ENCODE results near the gene B3GALT6.

B3GALT6 gene

DNA sequence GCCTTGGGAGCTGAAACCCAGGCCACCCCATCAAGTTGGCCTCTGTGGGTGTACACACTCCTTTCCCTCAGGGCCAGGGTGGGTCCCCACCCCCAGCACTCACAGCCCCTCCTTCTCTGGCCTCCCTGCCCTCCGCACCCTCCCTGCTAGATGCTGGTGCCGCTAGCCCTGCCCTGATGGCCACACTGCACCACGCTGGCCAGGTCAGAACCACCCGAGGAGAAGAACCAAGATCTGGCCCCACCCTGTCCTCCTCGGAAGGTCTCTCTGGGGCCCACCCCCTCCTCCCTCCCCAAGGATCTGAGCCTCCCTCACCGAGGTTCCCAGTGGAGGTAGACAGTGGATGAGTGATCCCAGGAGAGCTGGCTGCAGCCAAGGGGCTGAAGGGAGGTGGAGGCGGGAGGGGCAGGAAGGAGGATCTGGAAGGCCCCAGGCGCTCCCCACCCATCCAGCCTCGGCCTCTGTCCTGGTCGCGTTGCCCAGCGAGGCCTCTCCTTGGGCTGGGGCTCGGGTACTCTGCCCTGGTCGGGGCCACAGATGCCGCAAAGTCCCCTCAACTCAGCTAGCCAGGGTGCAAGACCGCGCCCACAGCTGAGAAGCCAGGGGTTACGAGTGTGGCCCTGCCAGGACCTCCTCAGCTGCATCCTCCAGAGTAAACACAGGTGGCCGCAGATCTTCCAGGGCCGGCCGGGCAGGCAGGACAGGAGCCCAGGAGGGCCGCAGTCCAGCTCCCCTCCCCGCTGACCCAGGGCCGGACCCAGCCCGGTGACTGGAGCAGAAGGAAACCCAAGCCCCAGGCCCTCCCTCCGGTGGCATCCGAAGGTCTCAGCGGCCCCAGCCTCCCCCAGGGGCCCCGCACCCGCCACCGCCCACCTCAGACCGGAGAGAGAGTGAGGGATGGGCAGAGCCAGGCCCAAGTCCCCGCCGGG, 5.2 kb downstream of the B3GALT6 start:
- ChIA-PET CTCF (interaction anchor here (3.2 kb wide), 1 partner anchor 115 kb away, joined by 13 read pairs; no protein-coding TSS in a partner anchor), POLR2A (interaction anchor here (0.6 to 1.0 kb wide), 2 partner anchors 115 to 162 kb away, joined by 3 to 4 read pairs; partner anchors contain the start of gene CCNL2)
- H3K9me3 ChIP-seq (ENCODE audit: control insufficient read depth, insufficient read depth, low read depth, low read length) = no peaks in the 10 kb centered on the region
- H3K36me3 ChIP-seq (ENCODE audit: control insufficient read depth in 2 of 2, insufficient read depth in 1 of 2, low read length in 2 of 2) = peaks cover 0 to 10% of the 10 kb centered on the region in 2 experiments; a peak in 1 of 3 replicates
- H3K4me3 ChIP-seq (ENCODE audit: low read depth, low read length) = no peak overlapping the region
- H3K27ac ChIP-seq (ENCODE audit: extremely low read depth, low read depth, low read length) = peak overlapping the region; percentile 37; the same call in 1 of the 2 replicates
- no peaks in the 10 kb centered on the region; the same call in 1 of the 2 replicates for H3K4me1 ChIP-seq (ENCODE audit: control insufficient read depth, insufficient read depth, low read length)
- TF ChIP-seq KLF7 (tag by site-specific recombination; IDR thresholded peaks at IDR 0.05; ENCODE audit: borderline replicate concordance) = 0 out of 2 replicates have a peak, but pooled peaks have one; percentile 18
- TF ChIP-seq, protein P1, sequence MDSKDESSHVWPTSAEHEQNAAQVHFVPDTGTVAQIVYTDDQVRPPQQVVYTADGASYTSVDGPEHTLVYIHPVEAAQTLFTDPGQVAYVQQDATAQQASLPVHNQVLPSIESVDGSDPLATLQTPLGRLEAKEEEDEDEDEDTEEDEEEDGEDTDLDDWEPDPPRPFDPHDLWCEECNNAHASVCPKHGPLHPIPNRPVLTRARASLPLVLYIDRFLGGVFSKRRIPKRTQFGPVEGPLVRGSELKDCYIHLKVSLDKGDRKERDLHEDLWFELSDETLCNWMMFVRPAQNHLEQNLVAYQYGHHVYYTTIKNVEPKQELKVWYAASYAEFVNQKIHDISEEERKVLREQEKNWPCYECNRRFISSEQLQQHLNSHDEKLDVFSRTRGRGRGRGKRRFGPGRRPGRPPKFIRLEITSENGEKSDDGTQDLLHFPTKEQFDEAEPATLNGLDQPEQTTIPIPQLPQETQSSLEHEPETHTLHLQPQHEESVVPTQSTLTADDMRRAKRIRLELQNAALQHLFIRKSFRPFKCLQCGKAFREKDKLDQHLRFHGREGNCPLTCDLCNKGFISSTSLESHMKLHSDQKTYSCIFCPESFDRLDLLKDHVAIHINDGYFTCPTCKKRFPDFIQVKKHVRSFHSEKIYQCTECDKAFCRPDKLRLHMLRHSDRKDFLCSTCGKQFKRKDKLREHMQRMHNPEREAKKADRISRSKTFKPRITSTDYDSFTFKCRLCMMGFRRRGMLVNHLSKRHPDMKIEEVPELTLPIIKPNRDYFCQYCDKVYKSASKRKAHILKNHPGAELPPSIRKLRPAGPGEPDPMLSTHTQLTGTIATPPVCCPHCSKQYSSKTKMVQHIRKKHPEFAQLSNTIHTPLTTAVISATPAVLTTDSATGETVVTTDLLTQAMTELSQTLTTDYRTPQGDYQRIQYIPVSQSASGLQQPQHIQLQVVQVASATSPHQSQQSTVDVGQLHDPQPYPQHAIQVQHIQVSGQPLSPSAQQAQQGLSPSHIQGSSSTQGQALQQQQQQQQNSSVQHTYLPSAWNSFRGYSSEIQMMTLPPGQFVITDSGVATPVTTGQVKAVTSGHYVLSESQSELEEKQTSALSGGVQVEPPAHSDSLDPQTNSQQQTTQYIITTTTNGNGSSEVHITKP (tag by site-specific recombination; IDR thresholded peaks at IDR 0.05) = peak; percentile 64
- TF ChIP-seq, protein P2, sequence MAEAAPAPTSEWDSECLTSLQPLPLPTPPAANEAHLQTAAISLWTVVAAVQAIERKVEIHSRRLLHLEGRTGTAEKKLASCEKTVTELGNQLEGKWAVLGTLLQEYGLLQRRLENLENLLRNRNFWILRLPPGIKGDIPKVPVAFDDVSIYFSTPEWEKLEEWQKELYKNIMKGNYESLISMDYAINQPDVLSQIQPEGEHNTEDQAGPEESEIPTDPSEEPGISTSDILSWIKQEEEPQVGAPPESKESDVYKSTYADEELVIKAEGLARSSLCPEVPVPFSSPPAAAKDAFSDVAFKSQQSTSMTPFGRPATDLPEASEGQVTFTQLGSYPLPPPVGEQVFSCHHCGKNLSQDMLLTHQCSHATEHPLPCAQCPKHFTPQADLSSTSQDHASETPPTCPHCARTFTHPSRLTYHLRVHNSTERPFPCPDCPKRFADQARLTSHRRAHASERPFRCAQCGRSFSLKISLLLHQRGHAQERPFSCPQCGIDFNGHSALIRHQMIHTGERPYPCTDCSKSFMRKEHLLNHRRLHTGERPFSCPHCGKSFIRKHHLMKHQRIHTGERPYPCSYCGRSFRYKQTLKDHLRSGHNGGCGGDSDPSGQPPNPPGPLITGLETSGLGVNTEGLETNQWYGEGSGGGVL (tag by site-specific recombination; IDR thresholded peaks at IDR 0.05) = peak; percentile 65
- TF ChIP-seq, protein P3, sequence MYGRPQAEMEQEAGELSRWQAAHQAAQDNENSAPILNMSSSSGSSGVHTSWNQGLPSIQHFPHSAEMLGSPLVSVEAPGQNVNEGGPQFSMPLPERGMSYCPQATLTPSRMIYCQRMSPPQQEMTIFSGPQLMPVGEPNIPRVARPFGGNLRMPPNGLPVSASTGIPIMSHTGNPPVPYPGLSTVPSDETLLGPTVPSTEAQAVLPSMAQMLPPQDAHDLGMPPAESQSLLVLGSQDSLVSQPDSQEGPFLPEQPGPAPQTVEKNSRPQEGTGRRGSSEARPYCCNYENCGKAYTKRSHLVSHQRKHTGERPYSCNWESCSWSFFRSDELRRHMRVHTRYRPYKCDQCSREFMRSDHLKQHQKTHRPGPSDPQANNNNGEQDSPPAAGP (tag by site-specific recombination; IDR thresholded peaks at IDR 0.05) = peak; percentile 93
- peak; percentile 66 for TF ChIP-seq ZFHX2 (tag by site-specific recombination; conservative IDR thresholded peaks at IDR 0.05)
- TF ChIP-seq, protein P4, sequence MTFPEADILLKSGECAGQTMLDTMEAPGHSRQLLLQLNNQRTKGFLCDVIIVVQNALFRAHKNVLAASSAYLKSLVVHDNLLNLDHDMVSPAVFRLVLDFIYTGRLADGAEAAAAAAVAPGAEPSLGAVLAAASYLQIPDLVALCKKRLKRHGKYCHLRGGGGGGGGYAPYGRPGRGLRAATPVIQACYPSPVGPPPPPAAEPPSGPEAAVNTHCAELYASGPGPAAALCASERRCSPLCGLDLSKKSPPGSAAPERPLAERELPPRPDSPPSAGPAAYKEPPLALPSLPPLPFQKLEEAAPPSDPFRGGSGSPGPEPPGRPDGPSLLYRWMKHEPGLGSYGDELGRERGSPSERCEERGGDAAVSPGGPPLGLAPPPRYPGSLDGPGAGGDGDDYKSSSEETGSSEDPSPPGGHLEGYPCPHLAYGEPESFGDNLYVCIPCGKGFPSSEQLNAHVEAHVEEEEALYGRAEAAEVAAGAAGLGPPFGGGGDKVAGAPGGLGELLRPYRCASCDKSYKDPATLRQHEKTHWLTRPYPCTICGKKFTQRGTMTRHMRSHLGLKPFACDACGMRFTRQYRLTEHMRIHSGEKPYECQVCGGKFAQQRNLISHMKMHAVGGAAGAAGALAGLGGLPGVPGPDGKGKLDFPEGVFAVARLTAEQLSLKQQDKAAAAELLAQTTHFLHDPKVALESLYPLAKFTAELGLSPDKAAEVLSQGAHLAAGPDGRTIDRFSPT (tag by site-specific recombination; IDR thresholded peaks at IDR 0.05) = no peak; the same call in 1 of the 2 replicates
- TF ChIP-seq ZNF112 (tag by site-specific recombination; IDR thresholded peaks at IDR 0.05) = no peak
- peak; percentile 76 for TF ChIP-seq GLIS1 (tag by site-specific recombination; IDR thresholded peaks at IDR 0.05)
- TF ChIP-seq, protein P5, sequence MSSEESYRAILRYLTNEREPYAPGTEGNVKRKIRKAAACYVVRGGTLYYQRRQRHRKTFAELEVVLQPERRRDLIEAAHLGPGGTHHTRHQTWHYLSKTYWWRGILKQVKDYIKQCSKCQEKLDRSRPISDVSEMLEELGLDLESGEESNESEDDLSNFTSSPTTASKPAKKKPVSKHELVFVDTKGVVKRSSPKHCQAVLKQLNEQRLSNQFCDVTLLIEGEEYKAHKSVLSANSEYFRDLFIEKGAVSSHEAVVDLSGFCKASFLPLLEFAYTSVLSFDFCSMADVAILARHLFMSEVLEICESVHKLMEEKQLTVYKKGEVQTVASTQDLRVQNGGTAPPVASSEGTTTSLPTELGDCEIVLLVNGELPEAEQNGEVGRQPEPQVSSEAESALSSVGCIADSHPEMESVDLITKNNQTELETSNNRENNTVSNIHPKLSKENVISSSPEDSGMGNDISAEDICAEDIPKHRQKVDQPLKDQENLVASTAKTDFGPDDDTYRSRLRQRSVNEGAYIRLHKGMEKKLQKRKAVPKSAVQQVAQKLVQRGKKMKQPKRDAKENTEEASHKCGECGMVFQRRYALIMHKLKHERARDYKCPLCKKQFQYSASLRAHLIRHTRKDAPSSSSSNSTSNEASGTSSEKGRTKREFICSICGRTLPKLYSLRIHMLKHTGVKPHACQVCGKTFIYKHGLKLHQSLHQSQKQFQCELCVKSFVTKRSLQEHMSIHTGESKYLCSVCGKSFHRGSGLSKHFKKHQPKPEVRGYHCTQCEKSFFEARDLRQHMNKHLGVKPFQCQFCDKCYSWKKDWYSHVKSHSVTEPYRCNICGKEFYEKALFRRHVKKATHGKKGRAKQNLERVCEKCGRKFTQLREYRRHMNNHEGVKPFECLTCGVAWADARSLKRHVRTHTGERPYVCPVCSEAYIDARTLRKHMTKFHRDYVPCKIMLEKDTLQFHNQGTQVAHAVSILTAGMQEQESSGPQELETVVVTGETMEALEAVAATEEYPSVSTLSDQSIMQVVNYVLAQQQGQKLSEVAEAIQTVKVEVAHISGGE (tag by site-specific recombination; conservative IDR thresholded peaks at IDR 0.05; ENCODE audit: low read depth) = no peak
- TF ChIP-seq ZNF138 (tag by site-specific recombination; IDR thresholded peaks at IDR 0.05; ENCODE audit: borderline replicate concordance) = no peak
- peak; percentile 69 for TF ChIP-seq WT1 (tag by site-specific recombination; IDR thresholded peaks at IDR 0.05)
- no peak for TF ChIP-seq ZNF311 (tag by site-specific recombination; IDR thresholded peaks at IDR 0.05; ENCODE audit: borderline replicate concordance)
- no peak for TF ChIP-seq ZNF114 (tag by site-specific recombination; IDR thresholded peaks at IDR 0.05)
- TF ChIP-seq, protein P6, sequence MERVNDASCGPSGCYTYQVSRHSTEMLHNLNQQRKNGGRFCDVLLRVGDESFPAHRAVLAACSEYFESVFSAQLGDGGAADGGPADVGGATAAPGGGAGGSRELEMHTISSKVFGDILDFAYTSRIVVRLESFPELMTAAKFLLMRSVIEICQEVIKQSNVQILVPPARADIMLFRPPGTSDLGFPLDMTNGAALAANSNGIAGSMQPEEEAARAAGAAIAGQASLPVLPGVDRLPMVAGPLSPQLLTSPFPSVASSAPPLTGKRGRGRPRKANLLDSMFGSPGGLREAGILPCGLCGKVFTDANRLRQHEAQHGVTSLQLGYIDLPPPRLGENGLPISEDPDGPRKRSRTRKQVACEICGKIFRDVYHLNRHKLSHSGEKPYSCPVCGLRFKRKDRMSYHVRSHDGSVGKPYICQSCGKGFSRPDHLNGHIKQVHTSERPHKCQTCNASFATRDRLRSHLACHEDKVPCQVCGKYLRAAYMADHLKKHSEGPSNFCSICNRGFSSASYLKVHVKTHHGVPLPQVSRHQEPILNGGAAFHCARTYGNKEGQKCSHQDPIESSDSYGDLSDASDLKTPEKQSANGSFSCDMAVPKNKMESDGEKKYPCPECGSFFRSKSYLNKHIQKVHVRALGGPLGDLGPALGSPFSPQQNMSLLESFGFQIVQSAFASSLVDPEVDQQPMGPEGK (tag by site-specific recombination; IDR thresholded peaks at IDR 0.05) = peak; percentile 26; the same call in 1 of the 2 replicates
- TF ChIP-seq ZNF510 (tag by site-specific recombination; IDR thresholded peaks at IDR 0.05; ENCODE audit: insufficient replicate concordance) = no peak
- no peak for TF ChIP-seq OSR2 (tag by site-specific recombination; IDR thresholded peaks at IDR 0.05)
- TF ChIP-seq ZNF600 (tag by site-specific recombination; IDR thresholded peaks at IDR 0.05) = 0 out of 2 replicates have a peak, but pooled peaks have one; percentile 31
- TF ChIP-seq BCL11A (tag by site-specific recombination; IDR thresholded peaks at IDR 0.05; ENCODE audit: low read depth) = 0 out of 2 replicates have a peak, but pooled peaks have one; percentile 9
- TF ChIP-seq ZNF394 (tag by site-specific recombination; IDR thresholded peaks at IDR 0.05; ENCODE audit: borderline replicate concordance) = no peak
- no peak for TF ChIP-seq ZNF777 (tag by site-specific recombination; IDR thresholded peaks at IDR 0.05; ENCODE audit: borderline replicate concordance)
